ENCODE measurements around the gene DCST1. TPM values are rescaled to one million over a fixed set of nuclear protein-coding genes. Genes with fewer than 3 reads are reported as not detected.

Gene DCST1
- total and polyA plus RNA-seq, 4 donors, result not detected

GRCh38 chr1:155064832-155065429, 31.3 kb downstream of the DCST1 start:
- H3K36me3 ChIP-seq (ENCODE audit: control insufficient read depth in 4 of 4, insufficient read depth in 3 of 4, low read depth in 1 of 4, low read length in 3 of 4), result no peaks in the 10 kb centered on the region
- H3K27ac ChIP-seq (ENCODE audit: low read depth in 1 of 2, low read length in 2 of 2), result no peak overlapping the region
- no peak overlapping the region for H3K4me3 ChIP-seq (ENCODE audit: low read depth in 1 of 3, low read length in 3 of 3)
- no peaks in the 10 kb centered on the region for H3K9me3 ChIP-seq (ENCODE audit: control insufficient read depth in 4 of 4, low read length in 3 of 4)
- 58% methylated on average over 5 of the region's 5 CpGs for WGBS
- H3K27me3 ChIP-seq (ENCODE audit: control insufficient read depth in 4 of 4, insufficient read depth in 4 of 4, low read length in 3 of 4), result no peaks in the 10 kb centered on the region
- TF ChIP-seq SP1 (IDR thresholded peaks at IDR 0.05), result no peak
- peak in 1 of 2 donors; percentile 24 for TF ChIP-seq HNF4A (conservative IDR thresholded peaks at IDR 0.05)
- no peak for TF ChIP-seq NR2F2 (IDR thresholded peaks at IDR 0.05)
- H3K4me1 ChIP-seq (ENCODE audit: control insufficient read depth in 4 of 4, insufficient read depth in 4 of 4, low read length in 3 of 4), result peaks cover 7 to 36% (median 30%) of the 10 kb centered on the region in 4 donors
- H3K9ac ChIP-seq (ENCODE audit: low read depth in 1 of 2, low read length in 2 of 2), result no peak overlapping the region
- no peak for DNase-seq (ENCODE audit: low spot score)

GRCh38 chr1:155066777-155067176, 33.2 kb downstream of the DCST1 start:
- Histone ChIP-seq H3K27ac (ENCODE audit: low read depth in 1 of 2, low read length in 2 of 2) (no peak overlapping the region), H3K9ac (ENCODE audit: low read depth in 1 of 2, low read length in 2 of 2) (no peak overlapping the region), H3K27me3 (ENCODE audit: control insufficient read depth in 4 of 4, insufficient read depth in 4 of 4, low read length in 3 of 4) (no peaks in the 10 kb centered on the region), H3K9me3 (ENCODE audit: control insufficient read depth in 4 of 4, low read length in 3 of 4) (no peaks in the 10 kb centered on the region), H3K36me3 (ENCODE audit: control insufficient read depth in 4 of 4, insufficient read depth in 3 of 4, low read depth in 1 of 4, low read length in 3 of 4) (peaks cover 0 to 2% (median 0%) of the 10 kb centered on the region in 4 donors), H3K4me1 (ENCODE audit: control insufficient read depth in 4 of 4, insufficient read depth in 4 of 4, low read length in 3 of 4) (peaks cover 11 to 42% (median 33%) of the 10 kb centered on the region in 4 donors), H3K4me3 (ENCODE audit: low read depth in 1 of 3, low read length in 3 of 3) (no peak overlapping the region)
- DNase-seq (ENCODE audit: low spot score), result no peak
- no peak for TF ChIP-seq FOXA2 (IDR thresholded peaks at IDR 0.05)
- TF ChIP-seq GABPA (IDR thresholded peaks at IDR 0.05 in 1 of 2, conservative IDR thresholded peaks at IDR 0.05 in 1 of 2), result no peak
- no peak for TF ChIP-seq NR2F2 (IDR thresholded peaks at IDR 0.05)
- TF ChIP-seq SP1 (IDR thresholded peaks at IDR 0.05), result no peak
- no peak for TF ChIP-seq JUND (IDR thresholded peaks at IDR 0.05)
- TF ChIP-seq FOXA1 (IDR thresholded peaks at IDR 0.05), result no peak
- WGBS, result 94% methylated on average over 8 of the region's 8 CpGs

GRCh38 chr1:155068599-155068998, 35.0 kb downstream of the DCST1 start:
- Histone ChIP-seq H3K27ac (ENCODE audit: low read depth in 1 of 2, low read length in 2 of 2) (no peak overlapping the region), H3K4me3 (ENCODE audit: low read depth in 1 of 3, low read length in 3 of 3) (no peak overlapping the region), H3K9ac (ENCODE audit: low read depth in 1 of 2, low read length in 2 of 2) (no peak overlapping the region), H3K36me3 (ENCODE audit: control insufficient read depth in 4 of 4, insufficient read depth in 3 of 4, low read depth in 1 of 4, low read length in 3 of 4) (peaks cover 0 to 2% (median 0%) of the 10 kb centered on the region in 4 donors), H3K27me3 (ENCODE audit: control insufficient read depth in 4 of 4, insufficient read depth in 4 of 4, low read length in 3 of 4) (no peaks in the 10 kb centered on the region), H3K9me3 (ENCODE audit: control insufficient read depth in 4 of 4, low read length in 3 of 4) (no peaks in the 10 kb centered on the region), H3K4me1 (ENCODE audit: control insufficient read depth in 4 of 4, insufficient read depth in 4 of 4, low read length in 3 of 4) (peaks cover 11 to 24% (median 18%) of the 10 kb centered on the region in 4 donors)
- WGBS, result 98% methylated on average over 3 of the region's 3 CpGs
- DNase-seq (ENCODE audit: low spot score), result no peak
- no peak for TF ChIP-seq EGR1 (IDR thresholded peaks at IDR 0.05; ENCODE audit: low read depth in 2 of 2)

- H3K27me3 ChIP-seq (ENCODE audit: control insufficient read depth in 4 of 4, insufficient read depth in 4 of 4, low read length in 3 of 4), result no peaks in the 10 kb centered on the region
- H3K27ac ChIP-seq (ENCODE audit: low read depth in 1 of 2, low read length in 2 of 2), result no peak overlapping the region
- H3K9ac ChIP-seq (ENCODE audit: low read depth in 1 of 2, low read length in 2 of 2), result no peak overlapping the region
- H3K36me3 ChIP-seq (ENCODE audit: control insufficient read depth in 4 of 4, insufficient read depth in 3 of 4, low read depth in 1 of 4, low read length in 3 of 4), result peaks cover 0 to 2% (median 0%) of the 10 kb centered on the region in 4 donors
- 86% methylated on average over 7 of the region's 7 CpGs for WGBS
- DNase-seq (ENCODE audit: low spot score), result no peak
- H3K9me3 ChIP-seq (ENCODE audit: control insufficient read depth in 4 of 4, low read length in 3 of 4), result no peaks in the 10 kb centered on the region
- peaks cover 7 to 17% (median 12%) of the 10 kb centered on the region in 4 donors for H3K4me1 ChIP-seq (ENCODE audit: control insufficient read depth in 4 of 4, insufficient read depth in 4 of 4, low read length in 3 of 4)
- TF ChIP-seq HNF4G (IDR thresholded peaks at IDR 0.05) (no peak), SP1 (IDR thresholded peaks at IDR 0.05) (no peak), FOXA1 (IDR thresholded peaks at IDR 0.05) (no peak), NR2F2 (IDR thresholded peaks at IDR 0.05) (no peak), JUND (IDR thresholded peaks at IDR 0.05) (no peak), GABPA (IDR thresholded peaks at IDR 0.05 in 1 of 2, conservative IDR thresholded peaks at IDR 0.05 in 1 of 2) (no peak), RXRA (IDR thresholded peaks at IDR 0.05) (no peak), ZBTB33 (IDR thresholded peaks at IDR 0.05) (no peak), MAX (IDR thresholded peaks at IDR 0.05) (no peak), ATF3 (IDR thresholded peaks at IDR 0.05) (no peak), TAF1 (conservative IDR thresholded peaks at IDR 0.05) (no peak), HNF4A (conservative IDR thresholded peaks at IDR 0.05) (no peak), EGR1 (IDR thresholded peaks at IDR 0.05; ENCODE audit: low read depth in 2 of 2) (no peak), CTCF (IDR thresholded peaks at IDR 0.05; ENCODE audit: low read depth, low read length, missing input control) (no peak), RAD21 (IDR thresholded peaks at IDR 0.05) (no peak)
- H3K4me3 ChIP-seq (ENCODE audit: low read depth in 1 of 3, low read length in 3 of 3), result no peak overlapping the region
Measured at GRCh38 chr1:155069551-155070157, 36.0 kb downstream of the DCST1 start.

Data from liver (tissue), 9 donors.